Testis (tissue), 3 donors: ENCODE data around the gene HDHD3. TPM values are rescaled to one million over a fixed set of nuclear protein-coding genes. Genes with fewer than 3 reads are reported as not detected.
A peak's percentile ranks its signal among the peaks of the same experiment; 100 is the strongest.

Source experiments
- DNase-seq: peaks from one replicate; pipeline ENCODE4 v3.0.0-alpha.2; 2019
- H3K27ac ChIP-seq, 2 donors: fragments of 200-600 bp; sonication (generic); one replicate each; pipeline ENCODE4 v1.5.1; 2019
- H3K27me3 ChIP-seq: fragments of 200-600 bp; sonication (generic); one replicate; pipeline ENCODE4 v1.5.1; 2019
- H3K36me3 ChIP-seq: fragments of 200-600 bp; sonication (generic); one replicate; pipeline ENCODE4 v1.5.1; 2017; ENCODE audit warnings: low read depth; ENCODE audit errors: missing control alignments
- H3K4me1 ChIP-seq: fragments of 200-600 bp; sonication (generic); one replicate; pipeline ENCODE4 v1.5.1; 2019
- H3K4me3 ChIP-seq, 2 donors: fragments of 200-600 bp; sonication (generic); one replicate each; pipeline ENCODE4 v1.5.1; 2017 to 2019
- H3K9me3 ChIP-seq: fragments of 200-600 bp; sonication (generic); one replicate; pipeline ENCODE4 v1.5.1; 2017
- CTCF ChIP-seq, 3 experiments: fragments of 450-650 bp in 2 of 3; fragments of 200-600 bp in 1 of 3; sonication (generic) in 1 of 3; IDR thresholded peaks; one replicate each; pipeline ENCODE4 v1.5.1; 2016 to 2019; ENCODE audit warnings: antibody characterized with exemption in 3 of 3, mild to moderate bottlenecking in 2 of 3, moderate library complexity in 1 of 3
- POLR2A ChIP-seq: fragments of 450-650 bp; IDR thresholded peaks from one replicate; pipeline ENCODE4 v1.6.1; 2017; ENCODE audit warnings: antibody characterized with exemption, mild to moderate bottlenecking, moderate library complexity
- WGBS, 2 donors: methylation state at CpG; one replicate each; pipeline ENCODE4 v1.1.5; 2018; 5-methylcytosine and 5-hydroxymethylcytosine counted together
- intact Hi-C: fragments of 100-400 bp; cut with DNase I; formaldehyde crosslinking; loops from one replicate; pipeline ENCODE4 v1.15.1; 2023; ENCODE audit warnings: low total_unique reads
- polyA plus RNA-seq: library from polyadenylated mRNA; stranded (reverse); fragments of 350-450 nt; fragmentation: Illumina TruSeq; extraction: RNeasy Lipid Tissue Mini Kit (QIAGEN cat#74804); gene quantifications from one replicate; pipeline ENCODE4 v1.2.3, GENCODE V29; 2014; ENCODE audit warnings: low read depth, low replicate concordance; ENCODE audit not compliant: insufficient read depth
- total RNA-seq, 2 donors: library from RNA; depleted of rRNA; stranded (reverse); fragments of >200 nt; gene quantifications; one replicate each; pipeline ENCODE4 v1.2.3, GENCODE V29; 2016

The HDHD3 gene
- total and polyA plus RNA-seq, 3 donors from 2014 or later = 13.8 to 32.9 (median 22.9) TPM

- intact Hi-C loops = no loop called here
- Histone ChIP-seq H3K36me3 (no peaks in the 10 kb centered on the region), H3K27ac (no peak overlapping the region), H3K4me1 (peaks cover 16% of the 10 kb centered on the region), H3K9me3 (no peaks in the 10 kb centered on the region), H3K27me3 (no peaks in the 10 kb centered on the region), H3K4me3 (peak overlapping the region; percentile 51 to 54)
- TF ChIP-seq CTCF (IDR thresholded peaks at IDR 0.05) = no peak
- no peak for TF ChIP-seq POLR2A
- WGBS, 2 donors = 5 to 10% methylated on average over 14 of the region's 14 CpGs
- DNase-seq = peak; percentile 13
These were observed 26.6 kb downstream of the HDHD3 start for GRCh38 chr9:113350107-113350661.

- 0 to 7% methylated on average over 11 to 45 of the region's 71 CpGs for WGBS, 2 donors
- no peaks in the 10 kb centered on the region for H3K36me3 ChIP-seq
- H3K9me3 ChIP-seq = no peaks in the 10 kb centered on the region
- peak within 1 kb of the TSS; percentile 51 to 54 for H3K4me3 ChIP-seq
- DNase-seq = peak; percentile 58
- H3K27me3 ChIP-seq = no peaks in the 10 kb centered on the region
- H3K27ac ChIP-seq = no peak within 1 kb of the TSS
- intact Hi-C loops = no loop called here
- no peak for TF ChIP-seq CTCF (IDR thresholded peaks at IDR 0.05)
- no peak for TF ChIP-seq POLR2A
- peaks cover 16% of the 10 kb centered on the region for H3K4me1 ChIP-seq
These were observed 27.2 kb downstream of the HDHD3 start, which contains the start of gene BSPRY for GRCh38 chr9:113349445-113350094. Gene BSPRY (plus strand): TSS chr9:113349541. CDS start chr9:113349580, 39 bp downstream.

- Histone ChIP-seq H3K27me3 (no peaks in the 10 kb centered on the region), H3K4me3 (peak overlapping the region; percentile 20 to 51), H3K9me3 (no peaks in the 10 kb centered on the region), H3K4me1 (peaks cover 18% of the 10 kb centered on the region), H3K36me3 (no peaks in the 10 kb centered on the region), H3K27ac (no peak overlapping the region)
- TF ChIP-seq POLR2A (no peak), CTCF (IDR thresholded peaks at IDR 0.05) (no peak)
- 17 to 21% methylated on average over 13 of the region's 13 CpGs for WGBS, 2 donors
- intact Hi-C loops = no loop called here
- DNase-seq = no peak
These were observed 27.7 kb downstream of the HDHD3 start for GRCh38 chr9:113349066-113349444.

- peaks cover 23% of the 10 kb centered on the region for H3K4me1 ChIP-seq
- H3K9me3 ChIP-seq = no peaks in the 10 kb centered on the region
- WGBS, 2 donors = 81 to 82% methylated on average over 3 of the region's 3 CpGs
- no peak for DNase-seq
- H3K4me3 ChIP-seq = no peak overlapping the region
- no peak overlapping the region for H3K27ac ChIP-seq
- intact Hi-C loops = no loop called here
- H3K36me3 ChIP-seq = no peaks in the 10 kb centered on the region
- H3K27me3 ChIP-seq = no peaks in the 10 kb centered on the region
- TF ChIP-seq POLR2A (no peak), CTCF (IDR thresholded peaks at IDR 0.05) (no peak)
These were observed 28.3 kb downstream of the HDHD3 start for GRCh38 chr9:113348437-113348836.

GRCh38 chr9:113345671-113346070 is 31.1 kb downstream of the HDHD3 start:
- WGBS, 2 donors = 0 to 28% methylated on average over 1 of the region's 1 CpG
- no peaks in the 10 kb centered on the region for H3K36me3 ChIP-seq
- intact Hi-C loops = no loop called here
- peaks cover 20% of the 10 kb centered on the region for H3K4me1 ChIP-seq
- TF ChIP-seq CTCF (IDR thresholded peaks at IDR 0.05) (no peak), POLR2A (no peak)
- peak overlapping the region in 1 of 2 donors; percentile 58 for H3K27ac ChIP-seq
- no peak overlapping the region for H3K4me3 ChIP-seq
- no peaks in the 10 kb centered on the region for H3K27me3 ChIP-seq
- DNase-seq = no peak
- H3K9me3 ChIP-seq = no peaks in the 10 kb centered on the region
